NCI-H187 treated with DMSO at 0.1 percent for 48 hours (cell line): ENCODE results near the gene GABBR1.

Experiments used
- DNase-seq: peaks from one replicate; lab custom pipeline; 2025; lab: John Stamatoyannopoulos, UW

GABBR1 gene

DNA sequence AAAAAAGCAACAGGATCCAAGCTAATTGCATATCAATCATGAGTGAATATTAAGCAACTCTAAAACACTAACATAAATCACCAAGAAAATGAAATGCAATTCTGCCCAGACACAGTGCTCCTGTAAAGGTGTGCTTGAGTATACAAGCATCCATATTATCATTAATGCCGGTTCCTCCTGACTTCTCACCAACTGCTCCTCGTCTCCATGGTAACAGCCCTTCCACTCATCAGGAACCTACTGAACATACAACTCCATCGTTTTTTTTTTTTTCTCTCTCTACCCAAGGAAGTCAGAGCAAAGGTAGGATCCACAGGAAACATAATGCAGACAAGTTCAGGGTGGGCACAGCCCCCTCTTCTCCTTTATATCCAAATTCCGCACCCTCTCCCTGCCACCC lies 12.4 kb downstream of the GABBR1 start:
- no peak for DNase-seq

DNA sequence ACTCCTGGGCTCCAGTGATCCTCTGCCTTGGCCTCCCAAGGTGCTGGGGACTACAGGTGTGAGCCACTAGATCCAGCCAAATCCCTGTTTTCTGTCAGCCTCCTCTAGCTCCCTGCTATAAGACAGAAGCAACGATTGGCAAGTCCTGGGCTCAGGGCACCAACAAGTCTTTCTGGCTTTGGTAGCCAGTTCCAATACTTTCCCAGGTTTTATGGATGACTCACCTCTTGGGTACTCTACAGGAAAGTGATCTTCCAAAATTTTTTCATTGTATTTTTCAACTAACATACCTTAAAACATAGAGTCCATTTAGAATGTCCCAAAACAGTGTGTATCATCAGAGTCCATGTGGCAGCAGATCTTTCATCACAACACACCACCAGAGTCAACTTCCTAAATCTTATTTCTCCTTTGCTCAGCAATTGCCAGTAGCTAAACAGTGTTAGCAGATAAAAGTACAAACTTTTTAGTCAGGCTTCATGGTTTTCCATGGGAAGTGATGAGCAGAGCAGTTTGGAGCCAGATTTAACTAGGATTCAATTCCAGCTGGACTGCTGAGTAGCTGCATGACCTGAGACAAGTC lies 13.3 kb downstream of the GABBR1 start:
- DNase-seq, result no peak

DNA sequence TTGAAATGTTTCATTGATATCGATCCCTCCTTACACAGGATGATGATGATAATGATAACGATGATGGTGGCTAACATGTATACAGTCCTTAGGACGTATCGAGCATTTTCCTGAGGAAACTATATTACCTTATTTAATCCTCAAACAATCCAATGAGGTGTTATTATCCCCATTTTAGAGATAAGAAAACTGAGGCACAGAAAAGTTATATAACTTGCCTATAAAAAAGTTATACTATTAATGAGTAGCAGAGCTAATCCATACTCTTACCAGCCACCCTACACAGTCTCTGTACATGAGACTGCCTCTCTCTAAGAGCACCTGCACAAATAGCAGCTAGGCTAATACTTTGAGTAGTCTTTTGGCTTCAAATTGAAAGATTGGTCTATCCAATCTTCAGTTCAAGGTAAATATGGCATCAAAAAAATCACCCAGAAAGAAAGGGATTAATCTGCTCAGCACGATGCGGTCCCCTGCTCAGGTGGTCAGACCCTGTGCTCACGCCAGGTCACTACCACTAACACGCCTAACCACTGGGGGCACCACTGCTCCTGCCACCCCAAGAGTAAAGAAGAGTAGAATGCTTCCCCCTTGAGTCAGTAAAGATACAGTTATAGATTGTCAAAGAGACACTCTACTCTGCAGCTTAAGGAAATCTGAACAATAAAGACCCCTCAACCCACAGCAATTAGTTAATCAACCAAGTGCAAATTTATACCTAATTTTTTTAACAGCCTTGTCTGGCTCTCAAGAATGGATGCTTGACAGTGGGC lies 15.0 kb downstream of the GABBR1 start:
- DNase-seq, result no peak

DNA sequence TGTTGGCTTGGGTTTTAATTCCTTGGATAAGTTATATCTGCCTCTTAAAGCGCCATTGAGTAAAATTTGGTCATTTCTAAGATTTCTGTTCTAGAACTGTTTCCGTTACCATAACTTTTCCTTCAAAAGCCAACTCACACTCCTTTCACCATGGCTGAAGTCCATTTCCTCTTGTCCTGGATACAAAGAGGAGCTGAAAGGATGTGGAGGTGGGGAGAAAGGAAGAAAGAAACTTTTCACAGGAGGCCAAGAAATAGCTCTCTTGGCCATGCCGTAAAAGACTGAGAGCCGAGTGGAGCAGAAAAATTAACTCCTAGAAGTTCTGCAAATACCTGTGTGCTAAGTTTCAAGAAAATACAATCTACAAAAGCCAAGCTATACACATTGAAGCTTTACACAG lies 21.6 kb downstream of the GABBR1 start:
- no peak for DNase-seq

DNA sequence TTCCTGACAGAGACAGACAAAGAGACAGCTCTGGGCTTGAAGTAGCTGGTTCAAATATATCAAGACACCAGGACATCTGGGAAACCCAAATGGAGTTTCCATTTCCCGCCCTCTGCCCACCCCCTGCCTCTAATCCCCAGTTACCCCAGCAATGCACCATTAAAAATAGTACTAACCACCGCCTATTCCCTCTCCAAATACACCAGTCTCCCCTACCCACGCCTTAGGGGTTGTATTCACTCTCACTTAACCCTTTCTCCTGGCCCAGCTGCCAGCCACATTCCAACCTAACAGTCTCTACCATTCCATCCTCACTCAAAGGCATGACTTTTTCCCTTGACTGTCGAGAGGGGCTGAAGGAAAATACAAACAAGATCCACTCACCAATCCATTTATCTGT lies 22.4 kb downstream of the GABBR1 start:
- DNase-seq, result no peak

DNA sequence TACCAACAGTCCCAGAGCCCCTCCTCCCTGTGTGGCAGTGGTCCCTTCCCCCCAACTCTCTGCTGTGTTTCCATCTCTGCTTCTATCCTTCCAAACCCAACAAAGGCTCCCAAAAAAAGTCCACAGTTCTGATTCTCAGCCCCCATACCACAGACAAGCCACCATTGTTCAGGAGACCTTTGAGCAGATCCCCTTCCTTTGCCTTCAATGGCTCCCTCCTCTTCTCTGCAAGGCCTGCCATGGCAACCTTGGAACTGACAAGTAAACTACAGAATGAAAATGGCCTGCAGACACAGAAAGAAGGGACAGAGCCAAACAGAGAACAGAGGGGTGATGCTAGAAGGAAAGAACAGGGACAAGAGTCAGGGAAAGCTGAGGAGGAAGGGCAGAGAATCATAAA lies 24.9 kb downstream of the GABBR1 start:
- no peak for DNase-seq

DNA sequence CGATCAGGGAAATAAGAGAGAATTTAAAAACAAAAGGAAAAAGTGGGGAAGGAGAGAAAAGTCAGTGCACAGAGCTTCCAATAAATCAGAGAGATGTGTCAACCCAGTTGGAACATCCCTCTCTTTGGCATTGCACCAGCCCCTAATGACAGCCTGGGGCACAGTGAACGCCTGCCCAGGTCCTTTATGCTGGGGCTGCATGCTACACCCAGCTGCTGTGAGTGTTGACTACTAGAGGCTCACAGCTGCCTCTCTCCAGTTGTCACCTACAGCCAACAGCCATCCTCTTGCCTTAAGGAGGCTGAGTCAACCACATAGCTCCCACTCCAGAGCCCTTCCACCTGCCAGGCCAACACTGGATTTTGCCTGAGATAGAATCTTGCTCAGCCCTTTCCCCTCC lies 29.1 kb downstream of the GABBR1 start:
- no peak for DNase-seq

DNA sequence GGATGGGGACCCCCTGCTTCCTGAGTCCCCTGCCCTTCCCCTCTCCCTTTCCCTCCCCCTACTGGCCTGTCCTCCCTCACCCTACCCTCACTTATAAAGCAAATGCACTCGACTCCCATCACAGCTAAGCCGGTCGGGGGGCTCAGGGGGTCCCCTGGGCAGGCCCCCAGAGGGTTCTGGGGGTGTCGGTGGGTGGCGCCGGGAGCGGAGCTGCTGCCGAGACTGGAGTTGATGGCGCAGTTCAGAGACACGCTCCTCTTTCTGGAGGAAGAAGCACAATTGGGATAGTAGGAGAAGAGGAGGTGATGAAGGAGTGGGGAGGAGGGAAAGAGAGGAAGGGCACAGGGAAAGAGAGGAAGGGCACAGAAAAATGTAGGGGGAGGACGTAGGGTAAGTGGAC lies 29.5 kb downstream of the GABBR1 start:
- no peak for DNase-seq

DNA sequence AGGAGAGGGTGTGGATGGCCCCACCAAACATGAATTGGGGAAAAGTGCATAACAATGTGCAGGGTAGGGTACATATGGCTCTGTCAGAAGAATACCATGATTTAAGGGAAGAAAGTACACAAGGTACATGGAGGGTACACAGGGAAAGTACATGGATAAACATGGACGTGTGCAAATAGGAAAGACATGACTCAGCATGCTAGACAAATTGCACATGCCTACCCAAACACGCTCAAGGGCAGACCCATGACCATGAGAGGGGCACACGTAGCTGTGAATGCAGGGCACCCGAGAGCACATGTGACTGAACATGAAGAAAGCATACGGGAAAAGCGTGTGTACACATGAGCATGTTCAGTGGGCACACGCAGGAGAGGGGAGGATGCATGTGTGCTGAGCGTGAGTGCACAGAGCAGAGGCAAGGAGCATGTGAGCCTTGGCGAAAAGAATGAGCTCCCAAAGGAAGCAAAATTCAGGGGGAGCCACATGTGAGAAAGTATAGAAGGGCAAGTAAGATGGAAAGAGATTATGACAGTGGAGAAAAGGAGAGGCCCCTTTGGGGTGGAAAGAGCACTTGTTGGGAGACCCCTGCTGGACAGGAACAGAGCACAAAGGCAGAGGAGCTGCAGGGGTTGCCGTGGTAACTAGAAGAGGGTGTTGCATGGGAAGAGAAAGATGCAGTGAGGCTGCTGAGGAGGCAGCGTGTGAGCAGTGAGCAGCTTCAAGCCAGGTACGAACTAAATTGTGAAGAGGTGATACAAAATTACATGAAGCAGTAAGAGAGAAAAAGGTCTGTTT lies 30.2 kb downstream of the GABBR1 start:
- DNase-seq, result no peak

DNA sequence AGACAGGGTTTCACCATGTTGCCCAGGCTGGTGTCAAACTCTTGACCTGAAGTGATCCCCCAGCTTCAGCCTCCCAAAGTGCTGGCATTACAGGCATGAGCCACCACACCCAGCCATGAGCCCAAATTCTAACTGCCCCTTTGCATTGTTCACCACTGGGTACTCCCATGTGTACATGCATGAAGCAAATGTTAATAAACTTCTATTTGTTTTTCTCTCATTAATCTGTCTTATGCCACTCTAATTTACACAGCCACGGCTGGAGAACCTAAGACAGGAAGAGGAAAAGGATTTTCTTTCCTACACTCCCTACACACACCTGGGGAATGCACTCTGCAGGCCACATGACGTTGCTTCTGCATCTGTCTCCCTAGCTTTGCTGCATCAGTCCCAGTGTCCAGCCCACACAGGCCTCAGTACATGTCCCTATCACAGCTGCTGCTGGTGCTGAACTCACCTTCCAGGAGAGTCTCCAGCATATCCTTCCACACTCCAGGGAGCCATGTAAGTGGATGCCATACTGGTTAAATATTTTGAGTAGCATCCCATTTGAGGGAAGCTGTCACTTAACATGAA lies 34.7 kb downstream of the GABBR1 start:
- DNase-seq, result no peak

DNA sequence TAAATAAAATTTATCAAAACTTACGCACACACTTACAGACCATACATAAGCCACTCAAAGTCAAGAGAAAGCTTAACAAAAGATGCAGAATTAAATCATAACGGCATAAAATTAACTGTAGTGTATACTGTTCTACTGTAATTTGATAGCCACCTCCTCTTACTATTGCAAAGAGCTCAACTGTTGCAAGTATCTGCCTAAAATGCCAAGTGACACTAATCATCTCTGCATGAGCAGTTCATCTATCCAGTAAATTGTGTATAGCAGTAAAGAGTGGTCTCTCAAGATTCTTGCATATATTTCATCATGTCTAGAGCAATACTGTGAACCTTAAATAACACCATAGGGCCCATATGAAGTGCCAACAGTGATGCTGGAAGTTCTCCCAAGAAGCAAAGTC lies 35.8 kb downstream of the GABBR1 start:
- no peak for DNase-seq

DNA sequence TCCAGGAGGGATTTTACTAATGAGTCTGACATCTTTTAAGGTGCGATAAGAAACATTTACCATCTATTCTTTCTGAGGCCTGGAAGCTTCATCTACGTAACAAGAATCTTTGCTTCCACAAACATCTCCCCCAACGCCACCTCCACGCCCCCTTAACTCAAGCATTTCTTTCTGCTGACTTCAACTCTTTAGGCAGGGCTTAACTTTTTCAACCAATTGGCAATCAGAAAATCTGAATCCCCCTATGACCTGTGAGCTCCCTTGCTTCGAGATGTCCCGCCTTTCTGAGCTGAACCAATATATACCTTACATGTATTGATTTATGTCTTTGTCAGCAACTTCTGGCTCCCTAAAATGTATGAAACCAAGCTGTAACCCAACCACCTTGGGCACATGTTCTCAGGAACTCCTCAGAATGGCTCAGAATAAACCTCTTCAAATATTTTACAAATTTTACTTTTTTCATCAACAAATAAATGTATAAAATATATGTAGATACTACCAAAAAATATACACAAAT lies 36.5 kb downstream of the GABBR1 start:
- DNase-seq, result no peak

DNA sequence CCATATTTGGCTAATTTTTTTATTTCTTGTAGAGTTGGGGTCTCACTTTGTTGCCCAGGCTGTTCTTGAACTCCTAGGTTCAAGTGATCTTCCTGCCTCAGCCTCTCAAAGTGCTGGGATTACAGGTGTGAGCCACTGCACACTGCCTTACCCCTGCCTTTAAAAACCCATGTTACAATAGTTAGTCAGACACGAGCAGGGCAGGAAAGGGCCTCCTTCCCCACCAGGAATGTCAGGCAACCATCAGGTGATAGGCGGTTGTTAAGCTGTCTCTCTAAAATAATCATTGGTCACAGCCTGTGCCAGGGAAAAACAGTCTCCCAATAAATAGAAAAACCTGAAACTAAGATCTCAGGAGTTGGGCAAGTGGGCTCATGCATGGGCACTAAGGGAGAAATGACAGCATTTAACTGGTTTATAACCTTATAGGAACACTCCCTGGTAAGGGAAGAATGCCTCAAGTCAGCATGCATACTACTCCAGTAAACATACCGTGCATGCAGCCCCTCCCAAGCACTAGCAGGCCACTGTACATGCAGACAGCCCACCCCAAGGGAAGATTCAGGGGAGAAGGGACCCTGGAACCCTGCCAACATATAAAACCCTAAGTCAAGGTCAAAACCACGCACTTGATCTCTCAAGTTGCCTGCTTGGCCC lies 39.7 kb downstream of the GABBR1 start:
- no peak for DNase-seq

DNA sequence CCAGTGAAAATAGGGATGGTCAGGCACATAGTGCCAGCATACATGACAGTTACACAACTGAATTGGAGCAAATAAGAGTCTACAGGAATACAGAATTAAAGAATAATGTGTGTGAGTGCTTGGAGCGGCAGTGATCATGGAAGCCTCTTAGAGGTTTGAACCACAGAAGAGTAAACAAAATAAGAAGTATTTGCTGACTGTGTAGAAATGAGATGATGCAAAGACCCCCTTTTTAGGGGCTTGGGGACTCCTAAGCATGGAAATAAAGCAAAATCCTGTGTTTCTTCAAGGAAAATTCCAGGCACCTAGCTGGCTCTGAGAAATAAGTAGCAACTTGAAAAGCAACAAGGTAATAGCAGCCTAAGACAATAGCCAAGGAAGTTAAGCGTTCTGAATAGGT lies 41.3 kb downstream of the GABBR1 start:
- no peak for DNase-seq

DNA sequence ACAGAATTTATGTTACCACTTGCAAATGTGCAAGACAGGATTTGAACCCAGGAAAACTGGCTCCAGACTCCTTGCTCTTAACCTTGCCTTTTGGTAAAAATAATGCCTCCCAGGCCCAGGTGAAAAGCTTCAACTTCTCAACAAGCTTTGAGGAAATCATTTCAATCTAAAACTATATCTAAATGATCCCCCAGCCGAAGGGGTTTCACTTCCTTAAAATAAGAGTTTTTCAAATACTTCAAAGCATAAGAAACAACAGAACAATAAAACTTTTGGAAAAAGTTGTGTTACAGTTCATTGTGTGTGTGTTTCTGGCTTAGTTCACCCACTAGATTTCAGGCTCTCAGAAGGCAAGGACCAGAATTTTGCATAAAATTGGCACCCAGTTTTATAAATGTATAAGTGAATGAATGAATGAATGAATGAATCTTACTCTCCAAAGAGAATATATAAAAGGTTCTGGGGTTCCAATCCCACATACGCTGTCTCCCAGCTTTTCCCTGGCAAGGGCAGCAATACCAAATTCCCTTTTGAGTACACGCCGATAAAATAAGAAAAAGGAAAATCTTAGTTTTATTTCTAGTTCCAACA lies 42.7 kb downstream of the GABBR1 start:
- DNase-seq, result no peak

DNA sequence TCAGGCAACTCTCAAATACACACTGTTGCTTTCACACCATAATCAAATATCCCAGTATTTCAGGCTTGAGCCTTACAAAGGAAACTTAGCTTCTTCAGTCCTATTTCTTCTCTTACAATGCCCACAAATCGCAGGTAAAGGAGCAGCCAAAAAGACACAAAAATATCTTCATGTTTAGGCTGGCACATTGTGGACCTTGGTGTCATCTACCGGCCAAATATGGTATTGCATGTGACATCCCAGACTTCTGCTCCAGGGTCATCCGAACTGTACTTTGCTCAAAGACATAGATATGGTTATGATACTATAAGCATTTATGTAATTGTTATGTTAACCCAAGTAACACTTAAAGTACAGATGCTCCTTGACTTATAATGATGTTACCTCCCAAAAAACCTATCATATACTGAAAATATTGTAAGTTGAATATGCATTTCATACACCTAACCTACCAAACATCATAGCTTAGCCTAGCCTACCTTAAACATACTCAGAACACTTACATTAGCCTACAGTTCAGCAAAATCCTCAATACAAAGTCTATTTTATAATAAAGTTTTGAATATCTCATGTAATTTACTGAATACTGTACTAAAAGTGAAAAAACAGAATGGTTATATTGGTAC lies 43.4 kb downstream of the GABBR1 start:
- no peak for DNase-seq

DNA sequence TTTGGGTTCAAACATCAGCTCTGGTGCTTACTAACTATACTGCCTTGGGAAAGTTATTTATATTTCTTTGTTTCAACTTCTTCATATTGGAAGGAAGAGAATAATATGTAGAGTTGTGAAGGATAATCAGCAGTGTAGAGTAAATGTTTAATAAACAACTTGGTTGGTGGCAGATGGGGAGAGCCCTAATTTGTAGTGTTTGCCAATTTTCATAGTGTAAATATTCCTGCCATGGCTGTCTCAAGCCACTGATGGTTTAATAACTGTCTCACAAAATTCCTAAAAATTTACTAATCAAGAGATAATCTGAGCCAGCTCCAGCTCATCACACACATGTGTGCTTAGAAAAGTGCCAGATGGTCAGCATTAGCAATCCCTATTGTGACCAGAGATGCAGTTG lies 48.2 kb downstream of the GABBR1 start, which contains the start of gene OR2H2:
OR2H2 (plus strand) TSS at position 301 of the 400 bp plus-strand sequence. CDS start 2,824 bp downstream, outside the sequence.
- no peak for DNase-seq

DNA sequence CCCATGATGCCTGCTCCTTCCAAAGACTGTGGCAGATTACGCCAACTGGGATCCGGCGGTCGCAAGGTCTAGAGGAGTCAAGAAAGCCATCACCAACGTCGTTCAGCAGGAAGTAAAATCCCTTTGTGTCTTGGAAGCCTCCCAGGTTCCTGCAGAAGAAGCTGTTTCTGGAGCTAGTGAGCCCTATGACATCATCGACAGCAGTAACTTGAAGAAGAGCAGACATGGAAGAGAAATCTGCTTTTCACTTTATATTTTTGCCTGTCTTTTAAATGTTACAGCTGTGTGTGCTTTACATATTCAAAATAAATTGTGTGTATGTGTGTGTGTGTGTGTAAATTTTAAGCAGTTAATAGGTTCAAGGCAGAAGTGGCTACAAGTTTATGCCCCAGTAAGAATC lies 55.4 kb downstream of the GABBR1 start:
- DNase-seq, result no peak

DNA sequence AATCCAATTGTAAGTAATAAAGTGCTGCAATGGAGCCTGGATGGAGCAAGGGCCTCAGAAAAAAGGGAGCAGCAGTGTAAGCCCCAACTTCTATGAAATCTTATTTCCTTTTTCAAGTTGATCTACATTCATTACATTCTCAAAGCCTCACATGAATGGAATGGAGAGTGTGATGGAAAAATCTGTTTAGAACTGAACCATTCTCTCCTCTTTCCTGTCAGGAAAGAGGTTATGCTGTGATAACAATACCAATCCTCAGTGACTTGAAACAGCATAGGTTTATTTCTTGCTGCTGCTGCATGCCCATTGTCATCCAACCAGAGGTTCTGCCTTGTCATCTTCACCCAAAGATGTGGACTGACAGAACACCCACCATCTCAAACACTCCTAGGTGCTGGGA lies 56.9 kb downstream of the GABBR1 start:
- DNase-seq, result no peak

DNA sequence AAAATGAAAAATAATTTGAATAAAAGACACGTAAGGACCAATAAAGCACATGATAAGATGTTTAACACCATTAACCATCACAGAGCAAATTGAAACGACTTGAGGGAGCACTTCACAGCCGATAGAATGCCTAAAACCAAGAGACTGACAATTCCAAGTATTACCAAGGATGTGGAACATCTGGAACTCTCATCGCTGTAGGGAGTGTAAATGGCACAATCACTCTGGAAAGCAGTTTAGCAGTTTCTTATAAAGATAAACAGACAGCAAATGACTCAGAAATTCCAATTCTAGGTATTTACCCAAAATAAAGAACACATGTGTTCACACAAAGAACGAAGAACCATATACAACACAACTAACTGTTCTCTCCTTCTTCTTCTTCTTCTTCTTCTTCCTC lies 65.0 kb downstream of the GABBR1 start:
- DNase-seq, result no peak

DNA sequence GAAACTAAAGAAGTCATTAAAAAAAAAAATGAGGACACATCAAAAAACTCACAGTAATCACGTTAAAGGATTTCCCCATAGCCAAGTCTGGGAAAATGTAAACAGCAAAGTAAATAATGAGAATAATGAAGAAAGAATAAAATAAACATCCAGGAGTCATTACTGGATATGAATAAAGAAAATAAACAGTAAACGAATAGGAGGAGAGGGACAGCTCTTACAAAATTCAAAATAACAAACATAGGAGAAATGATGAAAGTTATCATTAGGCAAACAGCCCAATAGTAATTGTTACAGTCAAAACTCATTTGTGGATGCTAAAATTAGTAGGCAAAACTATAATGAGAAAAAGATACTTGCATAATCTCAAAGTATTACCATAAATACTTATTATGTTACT lies 65.4 kb downstream of the GABBR1 start:
- DNase-seq, result no peak
